Thyroid gland (tissue), 4 donors: Measurements from ENCODE around the gene PASK. TPM values are rescaled to one million over a fixed set of nuclear protein-coding genes. Genes with fewer than 3 reads are reported as not detected.

Experiments used
- DNase-seq, 2 donors: peaks; one replicate each; pipeline ENCODE4 v3.0.0-alpha.2; 2019
- H3K27ac ChIP-seq, 3 donors: fragments of 200-600 bp; sonication (generic); 1 replicate in 2 of 3; 2 replicates in 1 of 3; pipeline ENCODE4 v1.5.1; 2016 to 2019; ENCODE audit warnings: mild to moderate bottlenecking in 1 of 3, moderate library complexity in 1 of 3
- H3K27me3 ChIP-seq: fragments of 200-600 bp; sonication (generic); one replicate; pipeline ENCODE4 v1.5.1; 2019
- H3K36me3 ChIP-seq, 2 donors: fragments of 200-600 bp; sonication (generic); one replicate each; pipeline ENCODE4 v1.5.1; 2016 to 2019
- H3K4me1 ChIP-seq, 2 donors: fragments of 200-600 bp; sonication (generic); one replicate each; pipeline ENCODE4 v1.5.1; 2017 to 2019
- H3K4me3 ChIP-seq, 3 donors: fragments of 200-600 bp; sonication (generic); replicated peaks in 1 of 3; 1 replicate in 2 of 3; 2 replicates in 1 of 3; pipeline ENCODE4 v1.5.1; 2016; ENCODE audit warnings: mild to moderate bottlenecking in 1 of 3
- H3K9me3 ChIP-seq: fragments of 200-600 bp; sonication (generic); one replicate; pipeline ENCODE4 v1.5.1; 2017
- CTCF ChIP-seq, 6 experiments: fragments of 200-600 bp in 3 of 6; fragments of 450-650 bp in 3 of 6; sonication (generic) in 3 of 6; IDR thresholded peaks; one replicate each; pipeline ENCODE4 v1.5.1; 2016 to 2019; ENCODE audit warnings: antibody characterized with exemption in 6 of 6, mild to moderate bottlenecking in 2 of 6, inconsistent platforms in 1 of 6, moderate library complexity in 1 of 6
- POLR2A ChIP-seq, 2 donors: fragments of 450-650 bp; IDR thresholded peaks; one replicate each; pipeline ENCODE4 v1.6.1; 2017; ENCODE audit warnings: antibody characterized with exemption in 2 of 2, mild to moderate bottlenecking in 2 of 2, moderate library complexity in 1 of 2
- WGBS, 2 donors: methylation state at CpG; one replicate each; pipeline ENCODE4 v1.1.5; 2017; 5-methylcytosine and 5-hydroxymethylcytosine counted together
- intact Hi-C: fragments of 100-400 bp; cut with DNase I; formaldehyde crosslinking; loops from one replicate; pipeline ENCODE4 v1.15.1; 2023
- total RNA-seq, 4 donors: library from RNA; depleted of rRNA; stranded (reverse); fragments of >200 nt; gene quantifications; one replicate each; pipeline ENCODE4 v1.2.3, GENCODE V29; 2016

The PASK gene
- total RNA-seq, 4 donors from 2014 or later = 7.0 to 29.4 (median 20.8) TPM

- no peak overlapping the region for H3K4me3 ChIP-seq
- H3K9me3 ChIP-seq = no peaks in the 10 kb centered on the region
- H3K4me1 ChIP-seq = no peaks in the 10 kb centered on the region
- H3K27me3 ChIP-seq = no peaks in the 10 kb centered on the region
- no peak for TF ChIP-seq CTCF (IDR thresholded peaks at IDR 0.05)
- TF ChIP-seq POLR2A (IDR thresholded peaks at IDR 0.05) = no peak
- DNase-seq = no peak
- intact Hi-C loops = no loop called here
- 94 to 95% methylated on average over 14 of the region's 14 CpGs for WGBS, 2 donors
- H3K36me3 ChIP-seq = peaks cover 0 to 3% of the 10 kb centered on the region in 2 donors
- no peak overlapping the region for H3K27ac ChIP-seq
Measured at GRCh38 chr2:241141214-241141770, 8.0 kb downstream of the PASK start.

GRCh38 chr2:241140445-241140840, 8.8 kb downstream of the PASK start:
- Histone ChIP-seq H3K27me3 (no peaks in the 10 kb centered on the region), H3K4me1 (no peaks in the 10 kb centered on the region), H3K36me3 (peaks cover 0 to 3% of the 10 kb centered on the region in 2 donors), H3K27ac (no peak overlapping the region), H3K4me3 (no peak overlapping the region), H3K9me3 (no peaks in the 10 kb centered on the region)
- no peak for DNase-seq
- 94 to 95% methylated on average over 9 to 10 of the region's 10 CpGs for WGBS, 2 donors
- intact Hi-C loops = no loop called here
- no peak for TF ChIP-seq POLR2A (IDR thresholded peaks at IDR 0.05)
- TF ChIP-seq CTCF (IDR thresholded peaks at IDR 0.05) = no peak

- Histone ChIP-seq H3K36me3 (peaks cover 0 to 3% of the 10 kb centered on the region in 2 donors), H3K9me3 (no peaks in the 10 kb centered on the region), H3K27ac (no peak overlapping the region), H3K4me3 (no peak overlapping the region), H3K4me1 (no peaks in the 10 kb centered on the region), H3K27me3 (no peaks in the 10 kb centered on the region)
- no peak for DNase-seq
- TF ChIP-seq POLR2A (IDR thresholded peaks at IDR 0.05) = no peak
- no peak for TF ChIP-seq CTCF (IDR thresholded peaks at IDR 0.05)
- intact Hi-C loops = no loop called here
- 90 to 93% methylated on average over 17 to 18 of the region's 24 CpGs for WGBS, 2 donors
Measured at GRCh38 chr2:241139531-241140444, 9.5 kb downstream of the PASK start.

- intact Hi-C loops = no loop called here
- no peak for DNase-seq
Measured at GRCh38 chr2:241138471-241138870, 10.8 kb downstream of the PASK start.

More at GRCh38 chr2:241138471-241138870, 10.8 kb downstream of the PASK start:
- TF ChIP-seq POLR2A (IDR thresholded peaks at IDR 0.05) = no peak
- TF ChIP-seq CTCF (IDR thresholded peaks at IDR 0.05) = no peak
- no peak overlapping the region for H3K4me3 ChIP-seq
- H3K27me3 ChIP-seq = no peaks in the 10 kb centered on the region
- no peaks in the 10 kb centered on the region for H3K4me1 ChIP-seq
- 98 to 99% methylated on average over 16 of the region's 16 CpGs for WGBS, 2 donors
- no peaks in the 10 kb centered on the region for H3K9me3 ChIP-seq
- no peak overlapping the region for H3K27ac ChIP-seq
- H3K36me3 ChIP-seq = peaks cover 0 to 3% of the 10 kb centered on the region in 2 donors
